ENCODE results near the gene FRMD1. TPM values are rescaled to one million over a fixed set of nuclear protein-coding genes. Genes with fewer than 3 reads are reported as not detected.

Gene FRMD1
- total and polyA plus RNA-seq, 2 of the 8 experiments (the other 6 are each of a cell fraction or from before 2014, with no cell fraction given), result 0.36 TPM; not detected in 1

GRCh38 chr6:168067081-168067759, 11.8 kb downstream of the FRMD1 start:
- 92% methylated on average over 18 of the region's 24 CpGs; no CpG with 5 or more reads in 1 of the 2 experiments for WGBS, 2 experiments (ENCODE audit: extremely low coverage in 1 of 2, insufficient coverage in 1 of 2, insufficient read length in 1 of 2, insufficient replicate concordance in 2 of 2, low coverage in 1 of 2, low lambda C conversion rate in 2 of 2, missing lambda C conversion rate in 1 of 2)
- no peak overlapping the region for H3K4ac ChIP-seq (replicated peaks; ENCODE audit: insufficient read length, low read depth, low read length)
- H3K14ac ChIP-seq (ENCODE audit: insufficient read length), result no peak overlapping the region
- no peak for DNase-seq (ENCODE audit: low read depth in 1 of 2, low spot score in 2 of 2)
- no peak overlapping the region for H3K23ac ChIP-seq (ENCODE audit: insufficient read length)
- H3K36me3 ChIP-seq (ENCODE audit: control insufficient read depth in 2 of 4, insufficient read depth in 4 of 4, low read length in 3 of 4), result no peaks in the 10 kb centered on the region
- POLR2A ChIA-PET (ENCODE audit: partially characterized antibody), result no interaction called here
- no peak overlapping the region for H3K56ac ChIP-seq (replicated peaks; ENCODE audit: insufficient read length, low read depth, low read length)
- FAIRE-seq, result no peak
- H4K8ac ChIP-seq (ENCODE audit: extremely low read depth, insufficient read depth, low read length), result no peak overlapping the region
- no peak overlapping the region for H2AFZ ChIP-seq (ENCODE audit: low read length)
- H3K23me2 ChIP-seq (ENCODE audit: low read depth, low read length), result no peaks in the 10 kb centered on the region
- H2BK5ac ChIP-seq (ENCODE audit: low read depth, low read length), result no peak overlapping the region
- H3K79me1 ChIP-seq (ENCODE audit: low read depth, low read length), result no peaks in the 10 kb centered on the region
- no peak overlapping the region for H2BK120ac ChIP-seq (replicated peaks; ENCODE audit: low read depth, low read length)
- no peak overlapping the region for H3K4me3 ChIP-seq (ENCODE audit: extremely low read depth in 1 of 4, insufficient read depth in 2 of 4, low read depth in 3 of 4, low read length in 4 of 4)
- no peaks in the 10 kb centered on the region for H3K9me3 ChIP-seq (ENCODE audit: insufficient read depth in 2 of 2, low read depth in 1 of 2, low read length in 1 of 2)
- no peak overlapping the region for H2BK12ac ChIP-seq (ENCODE audit: low read depth, low read length)
- no peak overlapping the region for H4K91ac ChIP-seq (replicated peaks; ENCODE audit: insufficient read length, low read length)
- H4K20me1 ChIP-seq (replicated peaks in 1 of 2; ENCODE audit: control insufficient read depth in 1 of 2, insufficient read depth in 2 of 2, low read length in 2 of 2), result no peaks in the 10 kb centered on the region
- no peak overlapping the region for H3K9ac ChIP-seq (replicated peaks in 1 of 4; ENCODE audit: extremely low read depth in 1 of 4, low read depth in 3 of 4, low read length in 3 of 4)
- peaks cover 0 to 3% (median 1%) of the 10 kb centered on the region in 4 experiments; a peak in 2 of 7 replicates for H3K4me1 ChIP-seq (replicated peaks in 1 of 4; ENCODE audit: control insufficient read depth in 3 of 4, insufficient read depth in 4 of 4, low read length in 3 of 4)
- no peak overlapping the region for H2BK15ac ChIP-seq (ENCODE audit: low read length)
- no peaks in the 10 kb centered on the region for H3K79me2 ChIP-seq (ENCODE audit: control insufficient read depth in 1 of 2, insufficient read depth in 2 of 2, low read length in 2 of 2)
- no peak overlapping the region for H2BK20ac ChIP-seq (ENCODE audit: low read length)
- no peaks in the 10 kb centered on the region for H3K27me3 ChIP-seq (replicated peaks in 1 of 4; ENCODE audit: control insufficient read depth in 3 of 4, extremely low read depth in 1 of 4, insufficient read depth in 3 of 4, low read length in 3 of 4)
- no peak overlapping the region for H3K27ac ChIP-seq (ENCODE audit: low read depth, low read length)
- H2AK5ac ChIP-seq (ENCODE audit: low read depth, low read length), result no peak overlapping the region
- H3K4me2 ChIP-seq (ENCODE audit: insufficient read depth in 1 of 2, low read depth in 2 of 2, low read length in 2 of 2), result no peak overlapping the region
- H3K18ac ChIP-seq (ENCODE audit: extremely low read depth, low read length), result no peak overlapping the region
- CTCF ChIA-PET (ENCODE audit: partially characterized antibody), result interaction anchor here (1.0 to 6.1 kb wide), 7 partner anchors 10 to 100 kb away, joined by 3 to 32 read pairs (median 5); partner anchors contain the start of gene FRMD1
- no peak overlapping the region for H4K5ac ChIP-seq (ENCODE audit: insufficient read length, low read depth, low read length)
- TF ChIP-seq EZH2 (IDR thresholded peaks at IDR 0.05; ENCODE audit: low read depth, low read length, severe bottlenecking) (no peak), KDM5A (IDR thresholded peaks at IDR 0.05; ENCODE audit: low read length) (no peak), SP4 (IDR thresholded peaks at IDR 0.05; ENCODE audit: low read length) (no peak), FOSL1 (IDR thresholded peaks at IDR 0.05; ENCODE audit: insufficient read depth, low read depth, low read length) (no peak), JUN (IDR thresholded peaks at IDR 0.05; ENCODE audit: low read depth, low read length) (no peak)
